Esophagus mucosa (tissue), 1 donor: ENCODE data around the gene FBF1. TPM values are rescaled to one million over a fixed set of nuclear protein-coding genes. Genes with fewer than 3 reads are reported as not detected.
"Not testable (repeated sequence)": the region's sequence is repeated elsewhere in the genome, so short reads cannot be mapped to it uniquely, and the experiment has no call there.

Experiments
- ATAC-seq: fragments of 200-7000 bp; cut with Tn5 transposase; one replicate; pipeline ENCODE4 v1.9.1; 2020
- total RNA-seq: library from RNA; stranded (reverse); gene quantifications from one replicate; pipeline ENCODE4 v1.2.4, GENCODE V29; 2023
- donor health status: DM: yes; HTN: yes; CAD: no.

The FBF1 gene, protein sequence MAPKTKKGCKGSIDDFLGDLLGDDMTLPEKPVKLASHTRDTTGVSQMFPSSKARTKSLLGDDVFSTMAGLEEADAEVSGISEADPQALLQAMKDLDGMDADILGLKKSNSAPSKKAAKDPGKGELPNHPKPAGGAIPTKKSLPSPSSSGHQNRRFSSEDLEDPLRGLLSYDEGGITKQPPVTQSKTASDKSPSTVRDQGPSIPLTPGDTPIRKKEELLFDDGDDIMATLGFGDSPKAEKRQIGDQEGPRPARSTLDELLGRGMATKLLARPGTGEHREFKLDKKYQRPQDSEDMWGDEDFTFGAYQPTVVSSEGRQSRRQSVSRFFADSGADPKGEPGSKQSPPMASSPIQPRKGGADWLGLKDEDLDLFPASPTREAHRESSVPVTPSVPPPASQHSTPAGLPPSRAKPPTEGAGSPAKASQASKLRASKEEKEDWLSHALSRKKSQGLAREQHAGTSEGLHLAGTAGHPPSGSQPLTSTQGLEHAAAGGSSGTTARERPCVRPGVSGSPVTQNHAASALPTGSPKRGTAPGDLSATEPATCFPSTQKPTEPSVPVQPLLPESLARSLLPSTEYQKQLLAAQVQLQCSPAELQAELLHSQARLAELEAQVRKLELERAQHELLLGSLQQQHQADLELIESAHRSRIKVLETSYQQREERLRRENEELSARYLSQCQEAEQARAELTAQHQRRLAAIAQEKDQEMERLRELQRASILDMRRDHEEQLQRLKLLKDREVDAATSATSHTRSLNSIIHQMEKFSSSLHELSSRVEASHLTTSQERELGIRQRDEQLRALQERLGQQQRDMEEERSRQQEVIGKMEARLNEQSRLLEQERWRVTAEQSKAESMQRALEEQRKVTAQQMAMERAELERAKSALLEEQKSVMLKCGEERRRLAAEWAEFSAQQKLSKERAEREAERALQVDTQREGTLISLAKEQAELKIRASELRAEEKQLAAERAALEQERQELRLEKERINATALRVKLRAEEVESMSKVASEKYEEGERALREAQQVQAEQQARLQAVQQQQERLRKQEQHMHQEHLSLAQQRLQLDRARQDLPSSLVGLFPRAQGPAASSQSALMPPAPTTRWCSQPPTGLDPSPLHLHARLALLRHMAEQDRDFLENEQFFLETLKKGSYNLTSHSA
- total RNA-seq, result 7.8 TPM

DNA sequence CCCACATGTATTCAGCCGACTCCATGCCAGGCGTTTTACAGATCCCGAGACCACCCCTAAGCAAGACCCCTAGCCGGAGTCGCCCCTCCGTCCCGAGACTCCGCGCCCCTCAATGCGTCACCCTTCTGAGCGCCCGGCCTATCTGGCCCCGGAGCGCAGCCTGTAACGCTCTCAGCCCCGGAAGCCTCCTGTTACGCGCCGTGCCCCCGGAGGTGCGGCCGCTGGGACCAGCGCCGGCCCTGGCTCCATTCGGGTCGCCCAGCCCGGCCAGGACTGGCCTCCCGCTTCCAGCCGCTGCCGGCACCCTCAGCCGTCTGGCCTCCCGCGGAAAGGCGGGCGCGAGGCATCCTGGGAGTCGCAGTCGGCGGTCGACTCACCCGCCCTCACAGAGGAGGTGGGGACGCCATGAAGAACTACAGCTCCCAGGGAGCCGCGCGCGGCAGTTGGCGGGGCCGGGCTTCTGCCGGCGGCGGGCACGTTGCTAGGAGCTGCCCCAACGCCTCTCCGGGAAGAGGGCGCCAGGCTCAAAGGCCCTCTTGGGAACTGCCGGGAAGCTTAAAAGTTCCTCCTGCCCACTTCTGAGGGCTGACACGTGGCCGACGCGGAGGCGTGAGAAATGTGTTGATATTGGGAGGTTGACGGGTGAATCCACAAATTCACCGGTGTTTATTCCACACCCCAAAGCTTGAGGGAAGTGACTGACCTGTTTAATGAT is at the start of gene FBF1:
TSS of gene FBF1 (minus strand) at position 316 of the 715 bp plus-strand sequence. CDS start 2,893 bp downstream, outside the sequence.
- peak; percentile 97 for ATAC-seq

GRCh38 chr17:75987041-75987440 is 46.2 kb upstream of the FBF1 start:
- ATAC-seq, result no peak

- ATAC-seq, result no peak
Measured at GRCh38 chr17:75985986-75986385, 45.1 kb upstream of the FBF1 start.

GRCh38 chr17:75983501-75984181 is 42.8 kb upstream of the FBF1 start:
- peak; percentile 50 for ATAC-seq

- no peak for ATAC-seq
Measured at GRCh38 chr17:75981019-75981615, 40.3 kb upstream of the FBF1 start.

GRCh38 chr17:75980188-75981018 is 39.6 kb upstream of the FBF1 start:
- ATAC-seq, result no peak

- no peak for ATAC-seq
Measured at GRCh38 chr17:75979705-75980187, 38.9 kb upstream of the FBF1 start.

- ATAC-seq, result peak; percentile 92
Measured at GRCh38 chr17:75978938-75979704, 38.3 kb upstream of the FBF1 start, which contains the start of the genes ACOX1 and TEN1. TSS of gene ACOX1 (minus strand) at chr17:75979166. CDS start at chr17:75979073, 93 bp downstream. TSS of gene TEN1 (plus strand) at chr17:75979240. CDS start at chr17:75986193, 6,953 bp downstream.

GRCh38 chr17:75976175-75976848 is 35.5 kb upstream of the FBF1 start:
- ATAC-seq, result no peak

GRCh38 chr17:75975757-75976174 is 34.9 kb upstream of the FBF1 start:
- no peak for ATAC-seq

- not testable (repeated sequence) for ATAC-seq
Measured at GRCh38 chr17:75975187-75975586, 34.3 kb upstream of the FBF1 start.

DNA sequence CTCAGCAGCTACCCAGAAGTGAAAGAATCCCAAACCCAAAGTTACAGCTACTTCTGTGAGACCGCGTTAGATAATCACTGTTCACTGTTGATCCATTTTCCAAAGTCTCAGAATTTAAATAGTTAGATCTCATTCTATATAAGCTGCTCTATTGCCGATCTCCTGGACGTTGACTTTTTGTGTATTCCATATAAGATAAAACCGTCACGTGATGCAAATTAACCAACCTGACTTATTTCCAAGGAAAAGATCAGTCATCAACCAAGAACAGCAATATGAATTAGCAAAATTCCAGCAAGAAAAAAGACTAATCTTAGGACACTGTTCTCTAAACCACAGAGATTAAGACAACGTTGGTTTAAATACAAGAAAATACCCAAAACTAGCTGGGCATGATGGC is 29.8 kb upstream of the FBF1 start:
- ATAC-seq, result no peak

GRCh38 chr17:75970011-75970523 is 29.2 kb upstream of the FBF1 start:
- ATAC-seq, result no peak

DNA sequence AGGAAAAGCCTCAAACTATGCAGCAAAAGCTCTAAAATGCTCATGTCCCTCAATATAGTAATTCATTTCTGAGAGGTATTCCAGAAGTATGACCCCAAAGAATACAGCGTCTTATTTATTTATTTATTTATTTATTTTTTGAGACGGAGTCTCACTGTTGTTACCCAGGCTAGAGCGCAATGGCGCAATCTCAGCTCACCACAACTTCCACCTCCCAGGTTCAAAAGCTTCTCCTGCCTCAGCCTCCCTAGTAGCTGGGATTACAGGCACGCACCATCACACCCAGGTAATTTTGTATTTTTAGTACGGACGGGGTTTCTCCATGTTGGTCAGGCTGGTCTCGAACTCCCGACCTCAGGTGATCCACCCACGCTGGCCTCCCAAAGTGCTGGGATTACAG is 28.2 kb upstream of the FBF1 start:
- ATAC-seq, result not testable (repeated sequence)

- no peak for ATAC-seq
Measured at GRCh38 chr17:75965468-75965867, 24.6 kb upstream of the FBF1 start.

- no peak for ATAC-seq
Measured at GRCh38 chr17:75959839-75960511, 19.1 kb upstream of the FBF1 start.

GRCh38 chr17:75959051-75959838 is 18.4 kb upstream of the FBF1 start:
- no peak for ATAC-seq
